Stimulated activated CD4-positive, alpha-beta T cell treated with anti-CD3 and anti-CD28 coated beads, Interleukin-4, amount 100 ng/mL, for 48 hours (primary cell): ENCODE measurements around the gene TGIF2LY.
"Not testable (repeated sequence)": the region's sequence is repeated elsewhere in the genome, so short reads cannot be mapped to it uniquely, and the experiment has no call there.

Experiments used
- DNase-seq, 2 donors: peaks; one replicate each; pipeline ENCODE4 v3.0.0-alpha.2; 2020; ENCODE audit warnings: low read depth in 2 of 2

TGIF2LY gene

GRCh38 chrY:3578767-3579166 lies at the start of gene TGIF2LY:
TGIF2LY (plus strand) TSS chrY:3579067; CDS start chrY:3579245, 178 bp downstream.
- DNase-seq = not testable (repeated sequence)
